ENCODE measurements around the gene ARHGDIG.

GRCh38 chr16:273547-274421, 6.6 kb upstream of the ARHGDIG start:
- TF ChIP-seq MAX (IDR thresholded peaks at IDR 0.05) = 0 out of 2 replicates have a peak, but pooled peaks have one; percentile 18
- TF ChIP-seq FOXM1 (IDR thresholded peaks at IDR 0.05; ENCODE audit: borderline replicate concordance, low read depth) = no peak
- no peak for TF ChIP-seq CREB1 (IDR thresholded peaks at IDR 0.05; ENCODE audit: low read depth)
- no peak for TF ChIP-seq EP300 (IDR thresholded peaks at IDR 0.05; ENCODE audit: borderline replicate concordance)
- TF ChIP-seq YY1 (IDR thresholded peaks at IDR 0.05; ENCODE audit: low read depth) = no peak
- no peak for TF ChIP-seq CEBPB (IDR thresholded peaks at IDR 0.05)
- no peak for TF ChIP-seq REST (IDR thresholded peaks at IDR 0.05; ENCODE audit: low read depth)
- no peak for TF ChIP-seq NFIC (IDR thresholded peaks at IDR 0.05)
- TF ChIP-seq USF1 (IDR thresholded peaks at IDR 0.05) = no peak
- no peak for TF ChIP-seq TEAD4 (IDR thresholded peaks at IDR 0.05)
- no peak for TF ChIP-seq RAD21 (IDR thresholded peaks at IDR 0.05; ENCODE audit: low read depth)
- TF ChIP-seq EGR1 (IDR thresholded peaks at IDR 0.05) = no peak
- no peak; the same call in 1 of the 2 replicates for TF ChIP-seq TAF1 (IDR thresholded peaks at IDR 0.05; ENCODE audit: low read depth)
